ENCODE data around the gene FADS3.
A peak's percentile ranks its signal among the peaks of the same experiment; 100 is the strongest.
"Not testable (repeated sequence)": the region's sequence is repeated elsewhere in the genome, so short reads cannot be mapped to it uniquely, and the experiment has no call there.

Gene FADS3

GRCh38 chr11:61897387-61898246 lies 6.3 kb upstream of the FADS3 start:
- peak; percentile 77 for DNase-seq

GRCh38 chr11:61896665-61897386 lies 5.5 kb upstream of the FADS3 start:
- no peak for DNase-seq

- no peak for DNase-seq
Observed at GRCh38 chr11:61895718-61896059, 4.3 kb upstream of the FADS3 start.

GRCh38 chr11:61895046-61895717 lies 3.8 kb upstream of the FADS3 start:
- DNase-seq: no peak

GRCh38 chr11:61893981-61894380 lies 2.6 kb upstream of the FADS3 start:
- DNase-seq: no peak

GRCh38 chr11:61892085-61892370 lies 683 bp upstream of the FADS3 start:
- no peak for DNase-seq

GRCh38 chr11:61890529-61891330 lies 615 bp downstream of the FADS3 start:
- no peak for DNase-seq

- no peak for DNase-seq
Observed at GRCh38 chr11:61889831-61890230, 1.5 kb downstream of the FADS3 start.

- DNase-seq: no peak
Observed at GRCh38 chr11:61888590-61888989, 2.8 kb downstream of the FADS3 start.

- no peak for DNase-seq
Observed at GRCh38 chr11:61887839-61888494, 3.4 kb downstream of the FADS3 start.

GRCh38 chr11:61886643-61887042 lies 4.7 kb downstream of the FADS3 start:
- DNase-seq: no peak

GRCh38 chr11:61885784-61886580 lies 5.4 kb downstream of the FADS3 start:
- no peak for DNase-seq

GRCh38 chr11:61885166-61885778 lies 6.1 kb downstream of the FADS3 start:
- DNase-seq: no peak

GRCh38 chr11:61883947-61884346 lies 7.4 kb downstream of the FADS3 start:
- DNase-seq: no peak

GRCh38 chr11:61883327-61883726 lies 8.0 kb downstream of the FADS3 start:
- no peak for DNase-seq

GRCh38 chr11:61882879-61883278 lies 8.5 kb downstream of the FADS3 start:
- DNase-seq: no peak

- DNase-seq: not testable (repeated sequence)
Observed at GRCh38 chr11:61882267-61882666, 9.1 kb downstream of the FADS3 start.

GRCh38 chr11:61881397-61881796 lies 9.9 kb downstream of the FADS3 start:
- DNase-seq: no peak

- no peak for DNase-seq
Observed at GRCh38 chr11:61880454-61880853, 10.9 kb downstream of the FADS3 start.

GRCh38 chr11:61880031-61880430 lies 11.3 kb downstream of the FADS3 start:
- no peak for DNase-seq

- no peak for DNase-seq
Observed at GRCh38 chr11:61879152-61879551, 12.2 kb downstream of the FADS3 start.
